NB4 (cell line): Measurements from ENCODE around the gene GAS7.

Source experiments
- DNase-seq: peaks from one replicate; pipeline ENCODE4 v3.0.0; 2010; ENCODE audit warnings: low read depth
- H3K4me3 ChIP-seq: one replicate; pipeline ENCODE4 v1.5.1; 2011; ENCODE audit warnings: mild to moderate bottlenecking, low read depth, low read length, moderate library complexity
- CTCF ChIP-seq: IDR thresholded peaks from one replicate; pipeline ENCODE4 v1.5.1; 2012; ENCODE audit warnings: low read depth, low read length
- MYC ChIP-seq: IDR thresholded peaks from 2 replicates; pipeline ENCODE4 v1.6.1; 2011; ENCODE audit warnings: low read depth, low read length
- POLR2A ChIP-seq: IDR thresholded peaks from 2 replicates; pipeline ENCODE4 v1.6.1; 2011; ENCODE audit warnings: mild to moderate bottlenecking; ENCODE audit not compliant: insufficient read length; ENCODE audit errors: extremely low read depth
- TF ChIP-seq, protein P1 (sequence below): IDR thresholded peaks from 2 replicates; pipeline ENCODE4 v1.6.1; 2011; ENCODE audit warnings: low read depth, low read length

Gene GAS7

GRCh38 chr17:10126276-10126615, 72.2 kb downstream of the GAS7 start:
- H3K4me3 ChIP-seq: no peak overlapping the region
- TF ChIP-seq POLR2A: no peak
- TF ChIP-seq CTCF: no peak
- TF ChIP-seq MYC: no peak
- TF ChIP-seq, protein P1, sequence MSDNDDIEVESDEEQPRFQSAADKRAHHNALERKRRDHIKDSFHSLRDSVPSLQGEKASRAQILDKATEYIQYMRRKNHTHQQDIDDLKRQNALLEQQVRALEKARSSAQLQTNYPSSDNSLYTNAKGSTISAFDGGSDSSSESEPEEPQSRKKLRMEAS: no peak
- DNase-seq: no peak

- no peak overlapping the region for H3K4me3 ChIP-seq
- TF ChIP-seq, protein P1: no peak
- TF ChIP-seq CTCF (no peak), POLR2A (no peak), MYC (no peak)
- no peak for DNase-seq
Observed at GRCh38 chr17:10125531-10126275, 72.7 kb downstream of the GAS7 start.

- DNase-seq: no peak
- H3K4me3 ChIP-seq: no peak overlapping the region
- TF ChIP-seq MYC: no peak
Observed at GRCh38 chr17:10123093-10123492, 75.3 kb downstream of the GAS7 start.

DNA sequence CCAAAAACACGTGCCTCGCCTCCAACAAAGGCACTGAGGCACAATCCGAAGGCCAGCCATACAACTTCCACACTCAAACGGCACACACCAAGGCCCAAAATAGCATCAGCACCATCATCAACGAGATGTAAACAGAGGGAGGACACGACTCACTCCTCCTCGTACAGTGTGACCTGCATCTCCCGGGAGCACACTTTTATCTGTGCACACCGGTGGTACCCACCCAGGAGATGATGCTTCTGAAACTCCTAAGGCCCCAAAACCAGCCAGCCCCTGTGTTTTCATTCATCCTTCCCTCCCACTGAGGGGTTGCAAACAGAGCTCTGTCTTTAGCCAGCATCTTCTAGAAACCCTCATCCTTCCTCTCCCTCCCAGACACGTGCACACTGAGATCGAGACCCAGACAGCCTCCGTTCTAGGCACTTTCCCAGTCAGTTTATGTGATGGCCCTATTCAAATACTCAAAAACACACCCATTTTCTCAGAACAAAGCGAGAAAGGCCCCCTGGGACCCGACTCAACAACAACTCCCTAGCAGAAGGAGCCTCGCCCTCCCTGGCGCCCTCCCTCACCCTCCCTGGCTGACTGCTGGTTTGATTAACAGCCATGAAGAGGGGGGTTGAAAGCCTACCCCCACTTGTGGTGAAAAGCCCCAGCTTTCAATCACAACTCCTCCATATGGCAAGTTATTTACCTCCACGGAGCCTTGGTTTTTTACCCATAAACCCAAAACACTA, 76.3 kb downstream of the GAS7 start:
- DNase-seq: peak; percentile 90
- TF ChIP-seq, protein P1: no peak
- TF ChIP-seq CTCF (no peak), POLR2A (no peak), MYC (no peak)
- H3K4me3 ChIP-seq: no peak overlapping the region

GRCh38 chr17:10120749-10121148, 77.7 kb downstream of the GAS7 start:
- DNase-seq: peak; percentile 74
- no peak overlapping the region for H3K4me3 ChIP-seq
- TF ChIP-seq, protein P1: peak; percentile 70
- TF ChIP-seq CTCF (no peak), POLR2A (no peak), MYC (peak; percentile 32; the same call in 1 of the 2 replicates)

- H3K4me3 ChIP-seq: no peak overlapping the region
- TF ChIP-seq MYC (no peak), CTCF (no peak), POLR2A (no peak)
- TF ChIP-seq, protein P1: no peak; the same call in 1 of the 2 replicates
- DNase-seq: peak; percentile 87
Observed at GRCh38 chr17:10120109-10120485, 78.3 kb downstream of the GAS7 start.
